Measurements from ENCODE around the gene RAMP3. TPM values are rescaled to one million over a fixed set of nuclear protein-coding genes. Genes with fewer than 3 reads are reported as not detected.

The RAMP3 gene
- total RNA-seq, 5 donors from 2014 or later (not counting 1 experiment from before 2014, with no cell fraction given): 0.19 to 0.63 (median 0.45) TPM; not detected in 1

- H3K36me3 ChIP-seq (ENCODE audit: control insufficient read depth in 2 of 2, extremely low read depth in 1 of 2, insufficient read depth in 1 of 2, low read length in 1 of 2): no peaks in the 10 kb centered on the region
- Mint-ChIP-seq H3K4me3 (no peak overlapping the region), H3K9me3 (no peaks in the 10 kb centered on the region), H3K27me3 (peaks cover 10 to 17% of the 10 kb centered on the region in 2 donors), H3K36me3 (no peaks in the 10 kb centered on the region), H3K4me1 (no peaks in the 10 kb centered on the region), H3K27ac (no peak overlapping the region)
- no peaks in the 10 kb centered on the region for H3K4me1 ChIP-seq (ENCODE audit: control insufficient read depth in 1 of 2, extremely low read depth in 1 of 2, insufficient read depth in 2 of 2, low read length in 2 of 2)
- 53% methylated on average over 5 of the region's 8 CpGs for WGBS (ENCODE audit: insufficient coverage)
- no peaks in the 10 kb centered on the region for H3K9me3 ChIP-seq
- no peak overlapping the region for H3K4me3 ChIP-seq (ENCODE audit: control insufficient read depth in 1 of 2, extremely low read depth in 1 of 2, low read length in 1 of 2)
- POLR2A ChIA-PET: no interaction called here
- no peak overlapping the region for H3K27ac ChIP-seq (ENCODE audit: low read length)
- DNase-seq (no peak), ATAC-seq (replicated peaks in 1 of 4) (no peak)
- CTCF ChIA-PET: no interaction called here
- peaks cover 0 to 65% of the 10 kb centered on the region in 2 experiments for H3K27me3 ChIP-seq (replicated peaks in 1 of 2; ENCODE audit: control insufficient read depth in 2 of 2, extremely low read depth in 1 of 2, insufficient read depth in 2 of 2, low read length in 1 of 2)
Measured at GRCh38 chr7:45181991-45182855, 24.6 kb downstream of the RAMP3 start.

DNA sequence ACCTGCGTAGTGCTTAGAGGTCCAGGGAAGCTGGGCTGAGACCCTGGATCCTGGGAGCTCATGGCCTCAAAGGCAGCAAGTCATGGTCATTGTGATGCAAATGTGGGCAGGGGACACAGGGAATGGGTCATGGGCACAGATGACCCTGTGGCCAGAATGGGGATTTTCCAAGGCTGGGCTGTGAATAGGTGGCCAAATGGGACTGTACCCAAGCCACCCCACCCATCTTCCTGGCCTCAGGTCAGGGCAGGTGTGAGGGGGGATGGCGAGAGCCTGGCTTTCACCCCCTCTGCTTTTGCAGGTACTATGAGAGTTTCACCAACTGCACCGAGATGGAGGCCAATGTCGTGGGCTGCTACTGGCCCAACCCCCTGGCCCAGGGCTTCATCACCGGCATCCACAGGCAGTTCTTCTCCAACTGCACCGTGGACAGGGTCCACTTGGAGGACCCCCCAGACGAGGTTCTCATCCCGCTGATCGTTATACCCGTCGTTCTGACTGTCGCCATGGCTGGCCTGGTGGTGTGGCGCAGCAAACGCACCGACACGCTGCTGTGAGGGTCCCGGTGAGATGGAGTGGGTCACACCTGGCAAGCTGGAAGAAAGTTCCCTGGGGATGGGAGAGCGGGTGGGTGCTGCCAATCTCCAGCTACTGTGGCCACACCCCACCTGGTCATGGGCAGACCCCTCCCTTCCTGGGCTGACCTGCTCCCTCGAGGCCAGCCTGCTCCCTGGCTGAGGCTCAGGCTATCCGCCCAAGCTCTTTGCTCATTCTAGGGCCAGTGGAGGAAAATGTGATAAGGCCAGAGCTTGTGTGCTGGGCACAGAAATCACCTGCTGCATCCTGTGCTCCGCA, 25.5 kb downstream of the RAMP3 start:
- POLR2A ChIA-PET: no interaction called here
- Mint-ChIP-seq H3K27ac (no peak overlapping the region), H3K4me1 (no peaks in the 10 kb centered on the region), H3K4me3 (no peak overlapping the region), H3K27me3 (peaks cover 10 to 17% of the 10 kb centered on the region in 2 donors), H3K9me3 (no peaks in the 10 kb centered on the region), H3K36me3 (no peaks in the 10 kb centered on the region)
- H3K4me1 ChIP-seq (ENCODE audit: control insufficient read depth in 1 of 2, extremely low read depth in 1 of 2, insufficient read depth in 2 of 2, low read length in 2 of 2): no peaks in the 10 kb centered on the region
- H3K27me3 ChIP-seq (replicated peaks in 1 of 2; ENCODE audit: control insufficient read depth in 2 of 2, extremely low read depth in 1 of 2, insufficient read depth in 2 of 2, low read length in 1 of 2): peaks cover 0 to 63% of the 10 kb centered on the region in 2 experiments
- CTCF ChIA-PET: no interaction called here
- no peaks in the 10 kb centered on the region for H3K36me3 ChIP-seq (ENCODE audit: control insufficient read depth in 2 of 2, extremely low read depth in 1 of 2, insufficient read depth in 1 of 2, low read length in 1 of 2)
- ATAC-seq (replicated peaks in 1 of 4): no peak
- no peak overlapping the region for H3K27ac ChIP-seq (ENCODE audit: low read length)
- no peak overlapping the region for H3K4me3 ChIP-seq (ENCODE audit: control insufficient read depth in 1 of 2, extremely low read depth in 1 of 2, low read length in 1 of 2)
- WGBS (ENCODE audit: insufficient coverage): 85% methylated on average over 20 of the region's 21 CpGs
- no peaks in the 10 kb centered on the region for H3K9me3 ChIP-seq
- no peak for DNase-seq

- no peak overlapping the region for H3K27ac ChIP-seq (ENCODE audit: low read length)
- no peaks in the 10 kb centered on the region for H3K36me3 ChIP-seq (ENCODE audit: control insufficient read depth in 2 of 2, extremely low read depth in 1 of 2, insufficient read depth in 1 of 2, low read length in 1 of 2)
- POLR2A ChIA-PET: no interaction called here
- no peaks in the 10 kb centered on the region for H3K9me3 Mint-ChIP-seq
- H3K9me3 ChIP-seq: no peaks in the 10 kb centered on the region
- ATAC-seq (replicated peaks in 1 of 4): no peak
- no peak for DNase-seq
- CTCF ChIA-PET: no interaction called here
- no peak overlapping the region for H3K4me3 Mint-ChIP-seq
- 93% methylated on average over 3 of the region's 10 CpGs for WGBS (ENCODE audit: insufficient coverage)
- H3K4me1 Mint-ChIP-seq: no peaks in the 10 kb centered on the region
- H3K4me1 ChIP-seq (ENCODE audit: control insufficient read depth in 1 of 2, extremely low read depth in 1 of 2, insufficient read depth in 2 of 2, low read length in 2 of 2): no peaks in the 10 kb centered on the region
- no peaks in the 10 kb centered on the region for H3K36me3 Mint-ChIP-seq
- H3K4me3 ChIP-seq (ENCODE audit: control insufficient read depth in 1 of 2, extremely low read depth in 1 of 2, low read length in 1 of 2): no peak overlapping the region
- H3K27ac Mint-ChIP-seq: no peak overlapping the region
- H3K27me3 Mint-ChIP-seq: peaks cover 6 to 12% of the 10 kb centered on the region in 2 donors
- H3K27me3 ChIP-seq (replicated peaks in 1 of 2; ENCODE audit: control insufficient read depth in 2 of 2, extremely low read depth in 1 of 2, insufficient read depth in 2 of 2, low read length in 1 of 2): peaks cover 0 to 59% of the 10 kb centered on the region in 2 experiments
Measured at GRCh38 chr7:45183711-45184210, 26.2 kb downstream of the RAMP3 start.

GRCh38 chr7:45184326-45185027, 26.9 kb downstream of the RAMP3 start:
- POLR2A ChIA-PET: no interaction called here
- peaks cover 4 to 8% of the 10 kb centered on the region in 2 donors for H3K27me3 Mint-ChIP-seq

DNA sequence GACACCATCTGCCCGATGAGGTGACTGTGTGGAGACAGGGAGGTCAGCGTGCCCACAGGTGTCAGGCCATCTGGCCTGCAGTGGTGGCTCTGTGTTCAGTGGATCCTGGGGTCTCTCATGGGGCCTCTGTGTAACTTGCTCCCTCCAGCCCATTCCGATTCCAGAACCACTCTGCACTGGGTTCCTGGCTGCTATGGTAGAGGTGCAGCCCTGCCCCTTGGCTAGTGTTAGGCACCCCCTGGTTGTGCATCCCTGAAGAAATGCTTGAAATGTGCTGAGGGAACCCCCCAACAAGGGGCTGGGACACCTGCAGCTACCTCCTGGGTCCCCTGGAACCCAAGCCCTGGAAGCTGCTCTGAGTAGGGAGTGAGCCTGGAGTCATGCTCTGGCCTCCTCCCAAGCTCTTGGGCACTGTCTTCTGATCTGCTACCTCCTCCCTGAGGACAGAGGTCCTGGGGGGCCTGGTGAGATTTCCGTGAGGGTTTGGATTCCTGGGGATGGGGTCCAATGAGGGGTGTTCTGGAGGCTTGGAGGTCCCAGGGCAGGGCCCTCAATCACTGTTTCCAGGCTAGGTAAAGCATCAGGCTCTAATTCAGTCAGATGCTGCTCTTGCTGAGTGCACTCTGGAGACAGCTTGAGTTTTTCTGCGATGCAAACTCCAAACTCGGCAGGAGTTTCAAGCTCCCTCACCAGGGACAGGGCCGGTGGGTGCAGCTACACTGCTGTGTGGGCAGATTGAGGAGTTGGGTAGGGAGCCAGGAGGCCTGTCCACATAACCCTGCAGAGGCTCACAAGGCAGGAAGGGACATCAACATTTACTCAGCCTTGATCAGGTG, 27.7 kb downstream of the RAMP3 start:
- peaks cover 2 to 7% of the 10 kb centered on the region in 2 donors for H3K27me3 Mint-ChIP-seq
- peaks cover 0 to 62% of the 10 kb centered on the region in 2 experiments for H3K27me3 ChIP-seq (replicated peaks in 1 of 2; ENCODE audit: control insufficient read depth in 2 of 2, extremely low read depth in 1 of 2, insufficient read depth in 2 of 2, low read length in 1 of 2)
- 80% methylated on average over 6 of the region's 7 CpGs for WGBS (ENCODE audit: insufficient coverage)
- CTCF ChIA-PET: no interaction called here
- H3K4me3 Mint-ChIP-seq: no peak overlapping the region
- DNase-seq: no peak
- no peaks in the 10 kb centered on the region for H3K36me3 Mint-ChIP-seq
- no peaks in the 10 kb centered on the region for H3K36me3 ChIP-seq (ENCODE audit: control insufficient read depth in 2 of 2, extremely low read depth in 1 of 2, insufficient read depth in 1 of 2, low read length in 1 of 2)
- no peaks in the 10 kb centered on the region for H3K4me1 ChIP-seq (ENCODE audit: control insufficient read depth in 1 of 2, extremely low read depth in 1 of 2, insufficient read depth in 2 of 2, low read length in 2 of 2)
- H3K4me3 ChIP-seq (ENCODE audit: control insufficient read depth in 1 of 2, extremely low read depth in 1 of 2, low read length in 1 of 2): no peak overlapping the region
- no peaks in the 10 kb centered on the region for H3K4me1 Mint-ChIP-seq
- no peaks in the 10 kb centered on the region for H3K9me3 ChIP-seq
- H3K9me3 Mint-ChIP-seq: no peaks in the 10 kb centered on the region
- H3K27ac ChIP-seq (ENCODE audit: low read length): no peak overlapping the region
- no peak overlapping the region for H3K27ac Mint-ChIP-seq
- POLR2A ChIA-PET: no interaction called here
- no peak for ATAC-seq (replicated peaks in 1 of 4)

More at GRCh38 chr7:45184326-45185027, 26.9 kb downstream of the RAMP3 start:
- Histone ChIP-seq H3K27ac (ENCODE audit: low read length) (no peak overlapping the region), H3K27me3 (replicated peaks in 1 of 2; ENCODE audit: control insufficient read depth in 2 of 2, extremely low read depth in 1 of 2, insufficient read depth in 2 of 2, low read length in 1 of 2) (peaks cover 0 to 63% of the 10 kb centered on the region in 2 experiments), H3K4me3 (ENCODE audit: control insufficient read depth in 1 of 2, extremely low read depth in 1 of 2, low read length in 1 of 2) (no peak overlapping the region), H3K36me3 (ENCODE audit: control insufficient read depth in 2 of 2, extremely low read depth in 1 of 2, insufficient read depth in 1 of 2, low read length in 1 of 2) (no peaks in the 10 kb centered on the region), H3K4me1 (ENCODE audit: control insufficient read depth in 1 of 2, extremely low read depth in 1 of 2, insufficient read depth in 2 of 2, low read length in 2 of 2) (no peaks in the 10 kb centered on the region), H3K9me3 (no peaks in the 10 kb centered on the region)
- Mint-ChIP-seq H3K36me3 (no peaks in the 10 kb centered on the region), H3K4me1 (no peaks in the 10 kb centered on the region), H3K9me3 (no peaks in the 10 kb centered on the region), H3K4me3 (no peak overlapping the region), H3K27ac (no peak overlapping the region)
- 53% methylated on average over 4 of the region's 7 CpGs for WGBS (ENCODE audit: insufficient coverage)
- CTCF ChIA-PET: no interaction called here
- no peak for ATAC-seq (replicated peaks in 1 of 4)
- DNase-seq: no peak

All from T-cell (primary cell).